DMS53 (cell line): Measurements from ENCODE around the gene EPS8L3.
A peak's percentile ranks its signal among the peaks of the same experiment; 100 is the strongest.
"Not testable (repeated sequence)": the region's sequence is repeated elsewhere in the genome, so short reads cannot be mapped to it uniquely, and the experiment has no call there.

Experiments used
- DNase-seq: peaks from one replicate; lab custom pipeline; 2025; lab: John Stamatoyannopoulos, UW

The EPS8L3 gene

DNA sequence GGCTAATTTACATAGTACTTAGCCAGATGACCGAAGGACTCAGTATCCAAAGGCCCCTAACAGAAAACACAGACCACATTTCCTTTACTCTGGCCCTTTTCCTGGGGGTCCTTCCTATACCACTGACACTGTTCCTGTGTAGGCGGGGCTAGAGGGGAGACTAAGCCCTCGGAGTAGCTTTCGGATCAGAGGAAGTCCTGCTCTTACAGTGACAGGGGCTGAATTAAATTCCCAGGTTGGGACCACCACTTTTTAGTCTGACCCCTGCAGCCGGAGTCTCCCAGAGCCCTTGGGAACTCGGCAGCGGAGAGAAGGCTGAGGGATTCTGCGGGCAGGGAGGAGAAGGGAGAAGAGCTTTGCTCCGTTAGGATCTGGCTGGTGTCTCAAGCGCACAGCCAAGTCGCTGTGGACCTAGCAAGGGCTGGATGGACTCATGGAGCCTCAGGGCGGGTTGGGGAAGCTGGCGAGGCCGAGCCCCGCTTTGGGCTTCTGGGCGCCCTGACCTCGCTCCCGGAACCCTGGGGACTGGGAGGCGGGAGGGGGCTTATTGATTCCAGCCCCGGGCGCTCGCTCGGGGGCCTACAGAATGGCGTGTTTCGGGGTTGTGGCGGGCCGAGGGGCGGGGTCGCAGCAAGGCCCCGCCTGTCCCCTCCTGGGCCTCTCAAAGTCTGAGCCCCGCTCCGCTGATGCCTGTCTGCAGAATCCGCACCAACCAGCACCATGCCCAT is 52.0 kb downstream of the EPS8L3 start, which contains the start of gene GSTM5:
TSS of gene GSTM5 (plus strand) at position 659 of the 728 bp plus-strand sequence. CDS start at position 721, 62 bp downstream.
- not testable (repeated sequence) for DNase-seq

- DNase-seq = not testable (repeated sequence)
Observed at GRCh38 chr1:109709822-109710221, 53.9 kb downstream of the EPS8L3 start.

DNA sequence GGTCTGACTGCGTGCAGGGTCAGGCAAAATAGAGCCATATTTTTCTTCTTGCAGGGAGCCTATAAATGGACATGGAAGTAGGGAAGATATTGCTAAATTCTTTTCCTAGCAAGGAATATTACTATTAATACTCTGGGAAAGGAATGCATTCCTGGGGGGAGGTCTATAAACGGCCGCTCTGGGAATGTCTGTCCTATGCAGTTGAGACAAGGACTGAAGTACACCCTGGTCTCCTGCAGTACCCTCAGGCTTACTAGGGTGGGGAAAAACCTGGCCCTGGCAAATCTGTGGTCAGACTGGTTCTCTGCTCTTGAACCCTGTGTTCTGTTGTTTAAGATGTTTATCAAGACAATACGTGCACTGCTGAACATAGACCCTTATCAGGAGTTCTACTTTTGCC is 54.8 kb downstream of the EPS8L3 start:
- DNase-seq = not testable (repeated sequence)

DNA sequence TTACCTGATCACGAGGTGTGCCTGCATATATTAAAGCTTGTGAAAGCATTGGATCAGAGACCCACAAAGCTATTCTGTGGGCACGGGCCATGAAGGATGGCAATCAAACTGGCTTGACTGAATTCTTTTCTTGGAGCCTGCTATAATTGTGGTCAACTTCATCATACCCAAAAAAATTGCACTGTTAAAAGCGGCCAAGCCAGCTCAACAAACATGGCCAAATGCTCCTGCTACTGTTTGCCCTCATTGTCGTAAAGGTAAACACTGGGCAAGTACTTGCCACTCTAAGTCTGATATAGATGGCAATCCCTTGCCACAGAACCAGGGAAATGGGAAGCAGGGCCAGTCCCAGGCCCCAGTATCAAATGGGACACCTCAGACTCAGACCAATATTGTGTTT is 58.3 kb downstream of the EPS8L3 start:
- peak; percentile 20 for DNase-seq

DNA sequence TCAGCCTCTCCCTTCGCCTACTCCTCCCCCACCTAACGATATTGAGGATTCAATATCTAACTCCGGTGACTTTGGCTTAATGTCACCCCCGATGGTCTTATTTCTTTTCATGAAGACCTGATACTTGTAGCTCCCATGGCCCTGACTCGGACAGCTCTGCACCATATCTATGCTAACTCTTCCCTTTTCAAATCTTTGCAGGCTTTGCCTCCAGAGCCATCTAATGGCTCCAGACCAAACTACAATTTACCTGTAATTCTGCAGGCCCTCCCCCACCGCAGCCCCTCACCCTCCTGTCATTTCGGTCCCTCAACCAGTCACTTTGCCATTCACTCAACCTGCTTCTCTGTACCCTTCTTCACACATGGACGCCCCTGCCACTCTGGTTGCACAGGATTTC is 59.5 kb downstream of the EPS8L3 start:
- DNase-seq = peak; percentile 18

DNA sequence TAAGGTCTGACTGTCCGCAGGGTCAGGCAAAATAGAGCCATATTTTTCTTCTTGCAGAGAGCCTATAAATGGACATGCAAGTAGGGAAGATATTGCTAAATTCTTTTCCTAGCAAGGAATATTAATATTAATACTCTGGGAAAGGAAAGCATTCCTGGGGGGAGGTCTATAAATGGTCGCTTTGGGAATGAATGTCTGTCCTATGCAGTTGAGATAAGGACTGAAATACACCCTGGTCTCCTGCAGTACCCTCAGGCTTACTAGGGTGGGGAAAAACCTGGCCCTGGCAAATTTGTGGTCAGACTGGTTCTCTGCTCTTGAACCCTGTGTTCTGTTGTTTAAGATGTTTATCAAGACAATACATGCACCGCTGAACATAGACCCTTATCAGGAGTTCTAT is 60.8 kb downstream of the EPS8L3 start:
- DNase-seq = not testable (repeated sequence)
